PC-9 (cell line): ENCODE data around the gene NDUFS7.

Source experiments
- CTCF ChIP-seq: fragments of 200-600 bp; sonication (generic); conservative IDR thresholded peaks from 2 replicates; pipeline ENCODE4 v1.6.1; 2017; ENCODE audit warnings: mixed run types, antibody characterized with exemption, mild to moderate bottlenecking, moderate library complexity
- EZH2 ChIP-seq: fragments of 200-600 bp; sonication (generic); IDR thresholded peaks from 2 replicates; pipeline ENCODE4 v1.8.0; 2017; ENCODE audit warnings: antibody characterized with exemption, low read depth

GRCh38 chr19:1395194-1396018 is 11.7 kb downstream of the NDUFS7 start:
- TF ChIP-seq CTCF, result no peak
- TF ChIP-seq EZH2, result no peak
